Right lobe of liver (tissue), 6 donors: ENCODE measurements around the gene TMEM79. TPM values are rescaled to one million over a fixed set of nuclear protein-coding genes. Genes with fewer than 3 reads are reported as not detected.

Experiments
- ATAC-seq, 4 donors: fragments of 200-7000 bp; cut with Tn5 transposase; one replicate each; pipeline ENCODE4 v1.9.1; 2020; ENCODE audit warnings: mild to moderate bottlenecking in 4 of 4, moderate library complexity in 4 of 4
- DNase-seq, 3 donors: peaks; one replicate each; pipeline ENCODE4 v3.0.0-alpha.2; 2020
- H3K27ac ChIP-seq, 3 donors: fragments of 200-600 bp; one replicate each; pipeline ENCODE4 v1.8.0; 2022
- H3K27me3 ChIP-seq, 2 donors: fragments of 200-600 bp; one replicate each; pipeline ENCODE4 v1.8.0; 2022
- H3K36me3 ChIP-seq, 4 donors: fragments of 200-600 bp; sonication (generic) in 1 of 4; one replicate each; pipeline versions ENCODE4 v1.5.1 to v1.8.0; 2017 to 2022; ENCODE audit warnings: control low read depth in 1 of 4
- H3K4me1 ChIP-seq, 4 donors: fragments of 200-600 bp; sonication (generic) in 1 of 4; one replicate each; pipeline versions ENCODE4 v1.5.1 to v1.8.0; 2017 to 2022; ENCODE audit warnings: control low read depth in 1 of 4
- H3K4me3 ChIP-seq, 3 donors: fragments of 200-600 bp; one replicate each; pipeline ENCODE4 v1.8.0; 2022
- H3K9me3 ChIP-seq, 4 donors: fragments of 200-600 bp; sonication (generic) in 1 of 4; one replicate each; pipeline versions ENCODE4 v1.5.1 to v1.8.0; 2017 to 2022; ENCODE audit warnings: control low read depth in 1 of 4
- POLR2A ChIP-seq: fragments of 450-650 bp; IDR thresholded peaks from one replicate; pipeline ENCODE4 v1.6.1; 2017; ENCODE audit warnings: antibody characterized with exemption, mild to moderate bottlenecking
- WGBS: methylation state at CpG from one replicate; pipeline ENCODE4 v1.1.6; 2018; ENCODE audit warnings: low coverage, low lambda C conversion rate; ENCODE audit not compliant: insufficient coverage; ENCODE audit errors: missing lambda C conversion rate; 5-methylcytosine and 5-hydroxymethylcytosine counted together
- intact Hi-C, 2 donors: fragments of 100-400 bp; cut with DNase I; formaldehyde crosslinking; loops; one replicate each; pipeline versions ENCODE4 v1.11.2 to v1.14.1; 2022
- total RNA-seq, 6 experiments: library from RNA; depleted of rRNA in 2 of 6; stranded (reverse); fragments of >200 nt in 2 of 6; fragmentation: NEBNext Ultra II Directional in 3 of 6; extraction: Animal tissue kit (Norgen Biotek cat#: 25700) in 3 of 6; gene quantifications; one replicate each; pipeline versions ENCODE4 v1.1.0 to v1.2.4, GENCODE V29; 2016 to 2023
- TF ChIP-seq, protein P1 (sequence below), 4 donors: fragments of 200-600 bp in 3 of 4; fragments of 450-650 bp in 1 of 4; IDR thresholded peaks; one replicate each; pipeline versions ENCODE4 v1.5.1 to v1.8.0; 2016 to 2022; ENCODE audit warnings: antibody characterized with exemption in 4 of 4, mild to moderate bottlenecking in 2 of 4
- donor health status: DM: no; HTN: yes; CAD: no.
- donor health status: DM: no; HTN: no; CAD: no.
- donor health status: DM: no; HTN: no; CAD: no.
- donor health status: DM: no; HTN: yes; CAD: no.
- donor health status: DM: no; HTN: yes; CAD: no.

TMEM79 gene
- total RNA-seq, 6 experiments from 2014 or later: 0.55 to 2.1 (median 1.5) TPM

DNA sequence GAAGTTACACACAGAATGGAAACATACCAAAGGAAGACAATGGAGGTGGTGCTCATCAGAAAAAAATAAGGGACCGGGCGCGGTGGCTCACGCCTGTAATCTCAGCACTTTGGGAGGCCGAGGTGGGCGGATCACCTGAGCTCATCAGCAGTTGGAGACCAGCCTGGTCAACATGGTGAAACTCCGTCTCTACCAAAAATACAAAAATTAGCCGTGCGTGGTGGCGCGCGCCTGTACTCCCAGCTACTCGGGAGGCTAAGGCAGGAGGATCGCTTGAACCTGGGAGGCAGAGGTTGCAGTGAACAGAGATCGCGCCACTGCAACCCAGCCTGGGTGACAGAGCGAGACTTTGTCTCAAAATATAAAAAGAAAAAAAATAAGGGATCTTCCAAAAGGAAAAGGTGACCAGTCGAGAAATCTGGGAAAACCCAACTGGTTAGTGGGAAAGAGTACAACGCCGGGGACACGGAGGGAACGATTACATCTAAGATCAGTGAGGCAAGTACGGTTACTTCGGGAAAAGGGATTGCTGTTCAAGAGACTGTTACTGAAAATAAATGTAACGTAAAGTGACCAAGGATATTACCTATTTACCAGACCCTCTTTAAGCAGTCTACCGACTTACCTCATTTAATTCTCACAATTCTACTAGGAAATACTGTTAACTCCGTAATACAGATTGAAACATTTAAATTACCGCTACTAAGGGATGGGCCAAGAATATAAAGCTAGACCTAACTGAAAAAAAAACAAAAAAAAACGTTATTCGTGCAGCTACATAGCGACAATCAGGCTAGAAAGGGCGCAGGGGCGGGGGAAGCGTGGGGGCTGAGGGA lies 53.1 kb downstream of the TMEM79 start:
- intact Hi-C loops: no loop called here
- DNase-seq (no peak), ATAC-seq (no peak)
- H3K36me3 ChIP-seq: peaks cover 3 to 35% (median 19%) of the 10 kb centered on the region in 4 donors
- no peaks in the 10 kb centered on the region for H3K9me3 ChIP-seq
- peak overlapping the region; percentile 62 to 91 (median 82) for H3K4me3 ChIP-seq
- H3K27ac ChIP-seq: peak overlapping the region; percentile 47 to 86 (median 70)
- H3K27me3 ChIP-seq: no peaks in the 10 kb centered on the region
- 35% methylated on average over 32 of the region's 34 CpGs for WGBS
- TF ChIP-seq, protein P1, sequence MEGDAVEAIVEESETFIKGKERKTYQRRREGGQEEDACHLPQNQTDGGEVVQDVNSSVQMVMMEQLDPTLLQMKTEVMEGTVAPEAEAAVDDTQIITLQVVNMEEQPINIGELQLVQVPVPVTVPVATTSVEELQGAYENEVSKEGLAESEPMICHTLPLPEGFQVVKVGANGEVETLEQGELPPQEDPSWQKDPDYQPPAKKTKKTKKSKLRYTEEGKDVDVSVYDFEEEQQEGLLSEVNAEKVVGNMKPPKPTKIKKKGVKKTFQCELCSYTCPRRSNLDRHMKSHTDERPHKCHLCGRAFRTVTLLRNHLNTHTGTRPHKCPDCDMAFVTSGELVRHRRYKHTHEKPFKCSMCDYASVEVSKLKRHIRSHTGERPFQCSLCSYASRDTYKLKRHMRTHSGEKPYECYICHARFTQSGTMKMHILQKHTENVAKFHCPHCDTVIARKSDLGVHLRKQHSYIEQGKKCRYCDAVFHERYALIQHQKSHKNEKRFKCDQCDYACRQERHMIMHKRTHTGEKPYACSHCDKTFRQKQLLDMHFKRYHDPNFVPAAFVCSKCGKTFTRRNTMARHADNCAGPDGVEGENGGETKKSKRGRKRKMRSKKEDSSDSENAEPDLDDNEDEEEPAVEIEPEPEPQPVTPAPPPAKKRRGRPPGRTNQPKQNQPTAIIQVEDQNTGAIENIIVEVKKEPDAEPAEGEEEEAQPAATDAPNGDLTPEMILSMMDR (IDR thresholded peaks at IDR 0.05): no peak
- no peak for TF ChIP-seq POLR2A
- peaks cover 0 to 15% (median 3%) of the 10 kb centered on the region in 4 donors for H3K4me1 ChIP-seq

DNA sequence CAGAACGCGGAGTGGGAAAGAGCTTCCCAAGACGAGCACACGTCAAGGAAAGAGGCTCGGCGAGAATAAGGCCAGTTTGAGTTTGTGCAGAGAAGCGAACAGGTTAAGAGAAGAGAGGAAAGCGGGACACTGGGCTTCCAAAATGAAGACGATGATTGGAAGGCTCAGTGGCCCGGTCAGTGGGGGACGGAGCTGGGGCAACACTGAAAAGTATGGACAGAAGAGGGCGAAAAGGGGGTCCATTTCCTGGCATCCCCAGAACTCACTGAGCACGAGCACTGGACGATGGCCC lies 53.7 kb downstream of the TMEM79 start:
- TF ChIP-seq, protein P1 (IDR thresholded peaks at IDR 0.05): no peak
- TF ChIP-seq POLR2A: no peak
- H3K36me3 ChIP-seq: peaks cover 0 to 30% (median 14%) of the 10 kb centered on the region in 4 donors
- DNase-seq (peak in 1 of 3 donors; percentile 45), ATAC-seq (peak in 1 of 4 donors; percentile 0)
- WGBS: 0% methylated on average over 8 of the region's 14 CpGs
- peak overlapping the region; percentile 62 to 91 (median 82) for H3K4me3 ChIP-seq
- H3K27me3 ChIP-seq: no peaks in the 10 kb centered on the region
- H3K27ac ChIP-seq: peak overlapping the region; percentile 47 to 86 (median 70)
- H3K4me1 ChIP-seq: peaks cover 0 to 15% (median 3%) of the 10 kb centered on the region in 4 donors
- intact Hi-C loops: no loop called here
- H3K9me3 ChIP-seq: no peaks in the 10 kb centered on the region

DNA sequence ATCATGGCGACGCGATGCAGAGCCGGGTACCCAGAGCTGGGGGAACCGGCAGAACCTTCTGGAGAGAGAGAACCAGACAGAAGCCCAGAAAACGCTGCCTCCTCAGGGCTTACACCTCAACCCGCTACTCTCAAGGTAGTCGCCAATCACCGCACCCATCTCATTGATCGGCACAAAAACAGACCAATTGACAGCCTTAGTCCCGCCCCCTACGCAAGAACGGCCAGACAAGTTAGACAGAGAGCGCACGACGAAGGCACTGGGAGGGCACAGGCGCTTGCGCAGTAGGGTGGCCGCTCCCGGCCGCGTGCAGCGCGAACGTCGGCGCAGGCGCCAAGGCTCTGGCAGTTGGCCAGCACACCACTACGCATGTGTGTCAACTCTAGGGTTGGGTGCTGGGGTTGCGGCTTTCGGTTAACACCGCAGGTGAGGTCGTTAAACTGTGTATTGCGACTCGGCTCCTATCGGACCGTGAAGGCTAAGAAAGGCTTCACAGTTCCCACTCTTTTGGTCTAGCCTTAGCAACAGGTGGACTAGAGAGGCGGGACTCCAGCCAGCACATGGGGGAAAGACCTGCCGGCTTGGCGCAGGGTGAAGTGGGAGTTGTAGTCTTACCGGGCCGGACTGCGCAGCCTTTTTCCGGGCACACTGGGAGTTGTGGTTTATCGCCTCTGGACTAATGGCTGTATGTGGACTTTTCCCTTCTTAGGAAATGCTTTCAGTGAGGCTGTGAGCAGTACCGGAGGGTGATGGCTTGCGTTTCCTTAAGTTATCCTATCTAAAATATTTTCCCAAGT lies 54.3 kb downstream of the TMEM79 start, which contains the start of the genes CCT3 and TSACC:
Gene CCT3, minus strand, starts transcription at position 113 of the 797 bp plus-strand sequence. Its CDS starts 108 bp downstream, at position 5.
Gene TSACC, plus strand, starts transcription at position 347 of the 797 bp plus-strand sequence. CDS start 1,232 bp downstream, outside the sequence.
- peak; percentile 78 for TF ChIP-seq POLR2A
- TF ChIP-seq, protein P1 (IDR thresholded peaks at IDR 0.05): no peak
- peak within 1 kb of the TSS; percentile 68 to 86 (median 70) for H3K27ac ChIP-seq
- H3K9me3 ChIP-seq: no peaks in the 10 kb centered on the region
- intact Hi-C loops: no loop called here
- H3K36me3 ChIP-seq: peaks cover 0 to 24% (median 10%) of the 10 kb centered on the region in 4 donors
- no peaks in the 10 kb centered on the region for H3K27me3 ChIP-seq
- DNase-seq (peak; percentile 98 to 99 (median 99)), ATAC-seq (peak; percentile 93 to 98 (median 96))
- H3K4me1 ChIP-seq: peaks cover 0 to 15% (median 3%) of the 10 kb centered on the region in 4 donors
- 0% methylated on average over 26 of the region's 47 CpGs for WGBS
- peak within 1 kb of the TSS; percentile 62 to 91 (median 82) for H3K4me3 ChIP-seq

Other genes with a start within 250 kb of the TMEM79 start
- gene UBQLN4, start 230.5 kb upstream of the TMEM79 start, total RNA-seq: 10 to 100 TPM; 19.0 to 25.5 (median 21.0) TPM
- 10 to 100 TPM; 49.4 to 71.0 (median 60.3) TPM for gene LAMTOR2, start 229.5 kb upstream of the TMEM79 start, total RNA-seq
- gene RAB25, start 223.2 kb upstream of the TMEM79 start, total RNA-seq: 1 to 10 TPM in 2 of 6 experiments, under 1 TPM in 4; 0.40 to 3.2 (median 0.77) TPM
- gene MEX3A, start 201.9 kb upstream of the TMEM79 start, total RNA-seq: 1 to 10 TPM in 1 of 6 experiments, under 1 TPM in 5; 0.35 to 1.4 (median 0.83) TPM
- gene LMNA, start 169.6 kb upstream of the TMEM79 start, total RNA-seq: 100 to 1,000 TPM in 3 of 6 experiments, 10 to 100 TPM in 3; 79.4 to 129 (median 98.8) TPM
- gene SEMA4A, start 130.7 kb upstream of the TMEM79 start, total RNA-seq: 1 to 10 TPM in 4 of 6 experiments, under 1 TPM in 2; 0.62 to 2.6 (median 1.3) TPM
- 10 to 100 TPM; 19.1 to 30.5 (median 20.0) TPM for gene SLC25A44, start 90.2 kb upstream of the TMEM79 start, total RNA-seq
- 10 to 100 TPM; 21.8 to 33.8 (median 24.8) TPM for gene PMF1, start 71.3 kb upstream of the TMEM79 start, total RNA-seq
- 1 to 10 TPM in 3 of 6 experiments, under 1 TPM in 1, not detected in 2; 0.44 to 1.5 (median 1.2) TPM for gene BGLAP, start 42.1 kb upstream of the TMEM79 start, total RNA-seq
- gene PAQR6, start 36.3 kb upstream of the TMEM79 start, total RNA-seq: 1 to 10 TPM in 3 of 6 experiments, under 1 TPM in 3; 0.43 to 4.0 (median 1.1) TPM
- gene SMG5, start 1.5 kb upstream of the TMEM79 start, total RNA-seq: 10 to 100 TPM; 28.1 to 58.8 (median 48.2) TPM
- 10 to 100 TPM; 34.7 to 72.0 (median 55.7) TPM for gene GLMP, start 11.4 kb downstream of the TMEM79 start, total RNA-seq
- not detected for gene VHLL, start 15.0 kb downstream of the TMEM79 start, total RNA-seq
- 100 to 1,000 TPM in 3 of 6 experiments, 10 to 100 TPM in 3; 79.3 to 179 (median 115) TPM for gene CCT3, start 54.0 kb downstream of the TMEM79 start, total RNA-seq
- 1 to 10 TPM in 2 of 6 experiments, under 1 TPM in 2, not detected in 2; 0.37 to 1.1 (median 0.99) TPM for gene TSACC, start 54.2 kb downstream of the TMEM79 start, total RNA-seq
- 1 to 10 TPM in 2 of 6 experiments, under 1 TPM in 2, not detected in 2; 0.42 to 1.6 (median 1.1) TPM for gene RHBG, start 84.9 kb downstream of the TMEM79 start, total RNA-seq
- 10 to 100 TPM; 13.3 to 17.1 (median 15.0) TPM for gene MEF2D, start 216.4 kb downstream of the TMEM79 start, total RNA-seq